BLaER1 (cell line): Measurements from ENCODE around the gene ECHDC1.
A peak's percentile ranks its signal among the peaks of the same experiment; 100 is the strongest.

Source experiments
- H3K27ac ChIP-seq: shearing (Covaris generic); formaldehyde crosslinking; 2 replicates; pipeline ENCODE4 v1.8.1; 2022
- H3K27me3 ChIP-seq: shearing (Covaris generic); formaldehyde crosslinking; 2 replicates; pipeline ENCODE4 v1.8.1; 2022
- H3K36me3 ChIP-seq: shearing (Covaris generic); formaldehyde crosslinking; 2 replicates; pipeline ENCODE4 v1.8.1; 2022
- H3K4me1 ChIP-seq: shearing (Covaris generic); formaldehyde crosslinking; 2 replicates; pipeline ENCODE4 v1.8.1; 2022
- H3K4me2 ChIP-seq: shearing (Covaris generic); formaldehyde crosslinking; 2 replicates; pipeline ENCODE4 v1.8.1; 2022
- H3K4me3 ChIP-seq: shearing (Covaris generic); formaldehyde crosslinking; 2 replicates; pipeline ENCODE4 v1.8.1; 2022
- H3K9ac ChIP-seq: shearing (Covaris generic); formaldehyde crosslinking; 2 replicates; pipeline ENCODE4 v1.8.1; 2022
- H3K9me3 ChIP-seq: shearing (Covaris generic); formaldehyde crosslinking; 2 replicates; pipeline ENCODE4 v1.8.1; 2022
- H4K20me1 ChIP-seq: shearing (Covaris generic); formaldehyde crosslinking; 2 replicates; pipeline ENCODE4 v1.8.1; 2022
- Cebpa-rat ChIP-seq: shearing (Covaris generic); IDR thresholded peaks from 2 replicates; pipeline ENCODE4 v1.8.1; 2022

Gene ECHDC1

DNA sequence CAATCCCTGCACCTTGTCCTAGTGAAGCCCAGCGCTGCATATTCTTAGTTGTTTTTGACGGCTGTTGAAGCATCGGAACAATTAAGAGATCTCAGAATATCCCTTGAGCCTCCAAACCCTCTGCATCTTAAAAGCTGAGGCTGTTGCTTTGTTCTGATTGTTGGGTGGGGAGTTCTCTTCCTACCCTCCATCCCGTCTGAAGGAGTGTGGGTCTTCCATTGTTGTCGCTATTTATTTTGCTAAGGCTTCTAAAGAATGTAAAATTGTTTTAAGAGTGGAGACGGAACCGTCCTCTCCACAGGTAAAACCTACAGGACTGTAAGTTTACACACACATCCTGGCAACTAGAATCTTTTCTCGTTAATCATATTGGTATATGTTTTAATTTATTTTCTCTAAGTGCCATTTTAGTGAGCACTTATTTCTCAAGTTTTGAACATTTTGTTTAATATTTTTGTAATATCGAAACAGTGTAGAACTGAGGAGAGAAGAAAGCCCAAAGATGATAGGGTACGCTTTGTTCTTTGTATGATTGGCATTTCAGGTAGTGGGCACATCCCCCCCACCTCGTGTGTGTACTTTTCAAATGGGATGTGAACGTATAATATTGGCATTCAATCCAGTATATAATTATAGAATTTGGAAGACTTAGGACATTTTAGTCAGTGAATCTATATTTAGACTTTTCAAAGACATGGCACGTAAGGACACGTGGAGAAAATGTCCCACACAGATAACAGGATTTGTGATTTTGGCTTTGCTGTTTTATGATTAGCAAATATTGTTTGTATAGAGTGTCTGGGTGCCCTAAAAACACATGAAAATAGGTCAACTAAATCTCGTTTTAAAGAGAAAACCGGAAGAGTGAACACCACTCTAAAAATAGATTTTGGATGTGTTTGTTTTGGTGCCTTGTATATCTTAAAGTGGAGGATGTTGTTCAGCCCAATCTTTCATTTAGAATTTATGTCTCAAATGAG is 75.5 kb downstream of the ECHDC1 start:
- Histone ChIP-seq H3K36me3 (peaks cover 11% of the 10 kb centered on the region; the same call in 1 of the 2 replicates), H3K27ac (peak overlapping the region; percentile 96), H3K9me3 (no peaks in the 10 kb centered on the region), H3K27me3 (no peaks in the 10 kb centered on the region), H3K4me2 (peak overlapping the region; percentile 80), H3K9ac (peak overlapping the region; percentile 95), H4K20me1 (peaks cover 40% of the 10 kb centered on the region), H3K4me3 (peak overlapping the region; percentile 95), H3K4me1 (peaks cover 24% of the 10 kb centered on the region)
- TF ChIP-seq Cebpa-rat: no peak

DNA sequence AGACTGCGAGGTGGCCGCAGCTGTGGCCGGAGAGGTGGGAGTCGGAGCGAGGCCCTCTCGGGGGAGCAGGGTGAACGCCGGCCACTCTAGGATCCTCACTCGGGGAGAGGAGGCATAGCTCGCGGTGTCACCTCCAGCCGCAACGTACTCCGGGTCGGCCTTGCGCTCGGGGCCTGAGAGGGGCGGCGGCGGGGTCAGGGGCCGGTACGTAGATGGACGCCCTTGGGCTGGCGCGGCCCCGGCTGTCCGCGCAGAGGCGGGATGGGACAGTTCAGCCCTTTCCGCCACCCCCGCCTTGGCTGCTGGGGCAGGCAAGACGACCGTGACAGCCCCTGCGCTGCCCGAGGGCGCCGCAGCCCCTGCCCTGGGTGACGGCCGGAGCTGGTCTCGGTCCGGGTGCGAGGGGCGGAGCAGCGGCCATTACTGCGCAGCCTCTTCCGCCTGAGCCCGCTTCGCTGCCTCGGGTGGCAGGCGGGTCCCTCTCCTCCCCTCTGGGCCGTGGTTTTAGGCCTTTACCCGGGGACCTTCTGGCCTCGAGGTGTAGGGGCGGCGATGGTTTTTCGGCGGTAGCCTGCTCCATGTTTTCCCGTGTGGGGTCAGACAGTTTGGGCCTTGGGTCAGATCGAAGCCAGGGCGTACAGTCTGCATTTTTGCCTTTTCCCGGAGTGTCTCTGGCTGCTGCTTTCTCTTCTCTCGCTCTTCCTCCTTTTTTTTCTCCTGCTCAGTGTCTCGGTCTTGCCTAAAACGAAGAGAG is 76.3 kb downstream of the ECHDC1 start:
- H3K27ac ChIP-seq: peak overlapping the region; percentile 96
- H3K4me2 ChIP-seq: peak overlapping the region; percentile 80
- H4K20me1 ChIP-seq: peaks cover 32% of the 10 kb centered on the region
- no peak for TF ChIP-seq Cebpa-rat
- no peaks in the 10 kb centered on the region for H3K9me3 ChIP-seq
- peaks cover 8% of the 10 kb centered on the region; the same call in 1 of the 2 replicates for H3K36me3 ChIP-seq
- H3K4me1 ChIP-seq: peaks cover 24% of the 10 kb centered on the region
- H3K9ac ChIP-seq: peak overlapping the region; percentile 95
- peak overlapping the region; percentile 95 for H3K4me3 ChIP-seq
- H3K27me3 ChIP-seq: no peaks in the 10 kb centered on the region

DNA sequence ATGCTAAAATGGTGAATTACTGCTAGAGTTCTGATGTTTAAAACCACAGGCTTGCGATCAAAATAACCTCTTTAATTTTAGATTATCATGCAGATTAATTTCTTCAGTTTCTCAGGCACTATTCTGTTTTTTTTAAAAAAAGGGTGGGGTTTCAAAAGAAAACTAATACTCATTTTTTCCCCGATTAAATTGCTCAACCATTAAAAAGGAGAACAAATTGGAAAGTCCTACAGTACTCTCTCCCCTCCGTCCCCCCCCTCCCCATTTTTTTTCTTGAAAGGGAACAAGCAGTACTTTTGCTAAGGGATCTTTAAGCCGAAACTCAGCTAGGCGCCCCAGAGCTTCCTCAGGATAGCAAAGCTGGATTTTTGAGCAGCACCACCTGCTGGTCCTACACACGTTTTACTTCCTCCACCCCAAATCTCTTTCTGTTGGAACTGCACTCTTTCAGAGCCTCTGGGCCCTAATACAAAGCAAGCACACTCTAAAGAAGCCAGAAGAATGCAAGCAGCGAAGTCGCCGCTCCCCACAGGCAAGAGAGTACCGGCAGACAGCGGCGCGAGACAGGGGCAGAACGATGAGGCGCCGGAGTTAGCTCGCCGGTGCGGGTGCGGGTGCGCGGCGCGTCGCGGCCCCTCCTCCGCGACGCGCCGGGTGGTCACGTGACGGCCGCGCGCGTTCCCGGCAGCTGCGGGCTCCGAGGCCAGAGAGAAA is 77.1 kb downstream of the ECHDC1 start, which contains the start of gene RNF146:
Gene RNF146, plus strand, starts transcription at position 687 of the 714 bp plus-strand sequence. CDS start 13,475 bp downstream, outside the sequence.
- TF ChIP-seq Cebpa-rat: no peak

DNA sequence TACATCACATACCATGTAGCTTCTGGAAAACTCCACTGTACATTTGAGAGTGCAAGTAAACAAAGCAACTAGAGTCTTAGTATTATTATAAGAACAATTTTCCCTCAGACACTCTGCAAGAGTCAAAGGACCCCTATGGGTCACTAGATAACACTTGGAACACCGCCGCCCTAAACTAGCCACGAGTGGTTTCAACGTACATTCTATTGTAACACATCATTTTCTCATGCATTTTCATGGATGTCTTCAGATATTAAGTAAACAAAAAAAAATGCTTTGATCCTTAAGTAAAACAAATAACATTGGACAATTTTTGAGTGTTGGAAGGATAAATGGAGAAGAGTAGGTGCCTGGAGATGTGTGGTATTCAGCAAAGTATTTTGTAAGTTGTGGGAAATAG is 79.9 kb downstream of the ECHDC1 start:
- H3K27me3 ChIP-seq: no peaks in the 10 kb centered on the region
- H4K20me1 ChIP-seq: peaks cover under 1% of the 10 kb centered on the region; the same call in 1 of the 2 replicates
- H3K9me3 ChIP-seq: no peaks in the 10 kb centered on the region
- no peak overlapping the region for H3K9ac ChIP-seq
- H3K4me2 ChIP-seq: no peak overlapping the region
- H3K36me3 ChIP-seq: no peaks in the 10 kb centered on the region
- no peak overlapping the region for H3K27ac ChIP-seq
- H3K4me1 ChIP-seq: peaks cover 12% of the 10 kb centered on the region
- TF ChIP-seq Cebpa-rat: no peak
- H3K4me3 ChIP-seq: no peak overlapping the region

More for the DNA sequence above, 77.1 kb downstream of the ECHDC1 start, which contains the start of gene RNF146:
- Histone ChIP-seq H3K9me3 (no peaks in the 10 kb centered on the region), H3K27me3 (no peaks in the 10 kb centered on the region), H3K4me3 (peak within 1 kb of the TSS; percentile 95), H4K20me1 (peaks cover 24% of the 10 kb centered on the region), H3K4me1 (peaks cover 24% of the 10 kb centered on the region), H3K27ac (peak within 1 kb of the TSS; percentile 96), H3K36me3 (peaks cover 3% of the 10 kb centered on the region; the same call in 1 of the 2 replicates), H3K4me2 (peak within 1 kb of the TSS; percentile 80), H3K9ac (peak within 1 kb of the TSS; percentile 95)

DNA sequence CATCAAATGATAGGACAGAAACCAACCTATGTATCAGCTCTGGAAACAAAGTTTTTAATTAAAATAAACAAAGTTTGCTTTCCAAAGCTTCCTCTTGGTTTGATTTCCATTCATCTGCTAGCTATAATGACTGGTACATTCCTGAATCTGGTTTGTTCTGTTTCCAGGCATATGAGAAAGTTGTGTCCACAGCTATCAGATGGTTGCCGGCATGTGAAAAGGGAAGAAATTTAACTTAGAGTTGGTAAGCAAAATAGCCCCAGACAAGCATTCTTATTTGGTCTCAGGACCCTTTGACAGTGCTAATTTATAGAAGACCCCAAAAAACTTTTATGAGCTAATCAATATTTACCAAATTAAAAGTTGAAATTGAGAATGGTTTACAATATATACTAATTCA is 80.5 kb downstream of the ECHDC1 start:
- no peak overlapping the region for H3K27ac ChIP-seq
- H4K20me1 ChIP-seq: no peaks in the 10 kb centered on the region
- H3K27me3 ChIP-seq: no peaks in the 10 kb centered on the region
- no peak overlapping the region for H3K4me2 ChIP-seq
- no peaks in the 10 kb centered on the region for H3K36me3 ChIP-seq
- H3K9ac ChIP-seq: no peak overlapping the region
- peaks cover 9% of the 10 kb centered on the region for H3K4me1 ChIP-seq
- H3K9me3 ChIP-seq: no peaks in the 10 kb centered on the region
- no peak for TF ChIP-seq Cebpa-rat
- H3K4me3 ChIP-seq: no peak overlapping the region

DNA sequence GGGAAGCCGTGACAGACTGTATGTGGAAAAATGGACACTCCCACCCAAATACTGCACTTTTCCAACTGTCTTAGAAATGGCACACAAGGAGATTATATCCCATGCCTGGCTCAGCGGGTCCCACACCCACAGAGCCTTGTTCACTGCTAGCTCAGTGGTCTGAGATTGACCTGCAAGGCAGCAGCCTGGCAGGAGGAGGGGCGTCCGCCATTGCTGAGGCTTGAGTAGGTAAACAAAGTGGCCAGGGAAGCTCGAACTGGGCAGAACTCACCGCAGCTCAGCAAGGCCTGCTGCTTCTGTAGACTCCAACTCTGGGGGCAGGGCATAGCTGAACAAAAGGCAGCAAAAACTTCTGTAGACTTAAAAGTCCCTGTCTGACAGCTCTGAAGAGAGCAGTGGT is 88.1 kb downstream of the ECHDC1 start:
- Histone ChIP-seq H4K20me1 (no peaks in the 10 kb centered on the region), H3K27me3 (no peaks in the 10 kb centered on the region), H3K36me3 (no peaks in the 10 kb centered on the region), H3K27ac (no peak overlapping the region), H3K9ac (no peak overlapping the region), H3K9me3 (no peaks in the 10 kb centered on the region), H3K4me2 (no peak overlapping the region), H3K4me3 (no peak overlapping the region), H3K4me1 (no peaks in the 10 kb centered on the region)
- no peak for TF ChIP-seq Cebpa-rat

DNA sequence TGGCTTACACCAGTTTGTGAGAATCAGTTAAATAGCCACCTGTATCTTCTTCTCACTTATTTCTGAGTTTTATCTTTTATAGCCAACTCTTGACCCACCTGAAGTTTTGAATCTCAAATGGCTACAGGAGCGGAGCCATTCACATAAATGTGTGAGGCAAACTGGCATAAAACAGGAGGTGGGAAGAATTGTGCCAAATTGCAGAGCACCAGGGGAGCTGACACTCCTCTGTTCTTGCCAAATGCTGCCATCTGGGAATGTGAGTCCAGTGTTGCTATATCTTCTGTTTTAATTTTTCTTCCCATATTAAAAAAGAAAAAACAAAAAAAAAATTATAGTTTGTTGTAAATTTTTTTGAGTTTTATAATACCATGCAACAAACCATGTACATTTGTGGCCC is 93.8 kb downstream of the ECHDC1 start:
- no peaks in the 10 kb centered on the region for H3K36me3 ChIP-seq
- no peaks in the 10 kb centered on the region for H3K4me1 ChIP-seq
- H3K9me3 ChIP-seq: no peaks in the 10 kb centered on the region
- no peak overlapping the region for H3K4me3 ChIP-seq
- TF ChIP-seq Cebpa-rat: no peak
- no peaks in the 10 kb centered on the region for H3K27me3 ChIP-seq
- H3K27ac ChIP-seq: no peak overlapping the region
- H3K4me2 ChIP-seq: no peak overlapping the region
- no peaks in the 10 kb centered on the region for H4K20me1 ChIP-seq
- no peak overlapping the region for H3K9ac ChIP-seq

DNA sequence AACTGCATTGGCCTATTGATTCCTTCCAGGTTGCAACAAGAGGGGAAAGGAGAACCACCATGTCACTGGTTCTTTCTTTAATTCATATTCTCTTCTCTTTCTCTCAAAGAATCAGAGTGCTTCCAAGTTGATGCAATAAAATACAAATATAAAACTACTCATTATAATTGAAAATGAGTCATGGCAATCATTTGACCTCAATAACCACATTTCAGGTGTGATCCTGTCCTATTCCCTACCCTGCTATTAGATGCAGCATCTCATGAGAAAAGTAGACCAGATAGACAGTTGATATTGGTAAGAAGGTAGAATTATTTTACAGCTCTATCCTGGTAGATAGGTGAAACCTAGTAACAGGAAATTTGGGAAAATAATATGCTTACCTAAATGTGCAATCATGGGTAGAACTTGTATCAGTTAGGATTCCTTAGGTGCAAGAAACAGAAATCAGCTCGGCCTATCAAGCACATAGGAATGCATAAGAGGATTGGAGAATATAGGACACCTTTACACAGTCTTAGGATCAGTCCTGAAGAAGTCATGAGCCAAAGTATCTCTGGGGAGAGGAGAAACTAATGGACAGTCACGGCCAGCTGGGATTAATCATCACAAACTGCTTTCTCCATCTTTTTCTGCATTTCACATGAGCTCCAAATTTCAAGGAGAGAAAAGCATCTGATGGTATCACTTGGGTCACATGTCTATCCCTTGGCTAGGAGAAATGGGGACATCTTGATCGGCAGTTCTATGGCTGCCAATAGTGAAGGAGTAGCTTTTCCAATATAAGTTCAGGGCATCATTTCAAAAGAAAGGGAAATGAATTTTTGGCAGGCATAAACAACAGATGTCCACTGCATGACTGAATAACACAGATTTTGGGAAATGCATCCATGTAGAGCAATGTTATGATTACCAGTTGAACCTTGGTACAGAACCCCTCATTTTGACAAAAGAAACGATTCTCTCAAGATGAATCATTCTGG is 96.0 kb downstream of the ECHDC1 start:
- Histone ChIP-seq H3K27ac (no peak overlapping the region), H3K4me2 (no peak overlapping the region), H4K20me1 (no peaks in the 10 kb centered on the region), H3K9ac (no peak overlapping the region), H3K4me1 (no peaks in the 10 kb centered on the region), H3K27me3 (no peaks in the 10 kb centered on the region), H3K9me3 (no peaks in the 10 kb centered on the region), H3K4me3 (no peak overlapping the region), H3K36me3 (no peaks in the 10 kb centered on the region)
- TF ChIP-seq Cebpa-rat: no peak
